GM19025 (cell line): ENCODE results near the gene APOC1.

ENCODE experiments used
- ATAC-seq: cut with Tn5 transposase; IDR thresholded peaks from one replicate; pipeline ENCODE4 v1.9.1; 2021; ENCODE audit warnings: mild to moderate bottlenecking, low read depth, moderate library complexity; ENCODE audit not compliant: unreplicated experiment

Gene APOC1

DNA sequence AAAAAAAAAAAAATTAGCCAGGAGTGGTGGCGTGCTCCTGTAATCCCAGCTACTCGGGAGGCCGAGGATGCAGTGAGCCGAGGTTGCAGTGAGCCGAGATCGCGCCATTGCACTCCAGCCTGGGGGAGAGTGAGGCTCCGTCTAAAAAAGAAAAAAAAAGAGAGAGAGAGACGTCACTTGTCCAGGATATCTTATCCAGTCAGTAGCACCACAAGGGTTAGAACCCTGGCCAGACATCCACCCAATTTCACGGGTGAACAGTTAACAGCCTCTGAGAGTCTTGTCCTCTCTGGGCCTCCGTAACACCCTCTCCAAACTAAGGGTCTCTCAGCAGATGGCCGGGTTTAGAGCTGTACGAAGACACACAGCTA lies 39.9 kb downstream of the APOC1 start:
- ATAC-seq, result no peak

DNA sequence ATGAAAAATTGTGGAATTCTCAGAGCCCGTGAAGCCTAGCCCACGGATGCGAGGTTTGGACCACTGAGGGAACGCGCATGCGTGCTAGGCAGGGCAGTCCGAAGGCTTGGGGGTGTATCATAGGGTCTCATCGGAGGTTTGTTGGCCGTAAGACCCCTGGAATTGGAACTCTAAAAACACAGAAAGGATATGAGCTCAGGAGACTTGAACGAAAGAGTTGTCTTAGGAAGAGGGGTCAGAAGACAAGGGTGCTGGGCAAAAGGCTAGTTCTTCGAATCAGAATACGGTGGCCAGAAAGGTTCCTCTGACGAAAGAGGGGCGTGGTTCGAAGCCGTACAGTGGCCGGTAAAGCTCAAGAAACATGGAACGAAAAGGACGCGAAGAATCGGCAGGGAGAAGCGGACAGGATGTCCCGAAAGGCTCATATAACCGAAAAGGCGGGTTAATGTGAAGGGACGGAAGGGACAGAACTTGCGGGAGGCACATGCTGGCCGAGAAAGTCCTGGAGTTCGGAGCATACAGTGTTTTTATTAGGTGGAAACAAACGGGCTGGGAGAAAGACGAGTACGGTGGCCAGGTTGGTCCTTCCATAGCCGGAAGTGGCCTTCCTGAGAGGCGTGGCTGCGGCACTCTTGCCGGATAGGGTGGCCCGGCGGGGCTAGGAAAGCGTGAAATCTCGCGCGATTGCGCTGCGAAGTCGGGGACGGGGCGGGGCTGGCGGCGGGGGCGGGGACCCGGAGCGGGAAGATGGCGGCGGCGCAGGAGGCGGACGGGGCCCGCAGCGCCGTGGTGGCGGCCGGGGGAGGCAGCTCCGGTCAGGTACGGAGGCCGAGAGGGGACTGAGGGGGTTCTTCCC lies 40.5 kb downstream of the APOC1 start, which contains the start of gene CLPTM1:
Gene CLPTM1 (plus strand): TSS at position 732 of the 856 bp plus-strand sequence. CDS start 16 bp downstream, at position 748.
- ATAC-seq, result peak; percentile 75

DNA sequence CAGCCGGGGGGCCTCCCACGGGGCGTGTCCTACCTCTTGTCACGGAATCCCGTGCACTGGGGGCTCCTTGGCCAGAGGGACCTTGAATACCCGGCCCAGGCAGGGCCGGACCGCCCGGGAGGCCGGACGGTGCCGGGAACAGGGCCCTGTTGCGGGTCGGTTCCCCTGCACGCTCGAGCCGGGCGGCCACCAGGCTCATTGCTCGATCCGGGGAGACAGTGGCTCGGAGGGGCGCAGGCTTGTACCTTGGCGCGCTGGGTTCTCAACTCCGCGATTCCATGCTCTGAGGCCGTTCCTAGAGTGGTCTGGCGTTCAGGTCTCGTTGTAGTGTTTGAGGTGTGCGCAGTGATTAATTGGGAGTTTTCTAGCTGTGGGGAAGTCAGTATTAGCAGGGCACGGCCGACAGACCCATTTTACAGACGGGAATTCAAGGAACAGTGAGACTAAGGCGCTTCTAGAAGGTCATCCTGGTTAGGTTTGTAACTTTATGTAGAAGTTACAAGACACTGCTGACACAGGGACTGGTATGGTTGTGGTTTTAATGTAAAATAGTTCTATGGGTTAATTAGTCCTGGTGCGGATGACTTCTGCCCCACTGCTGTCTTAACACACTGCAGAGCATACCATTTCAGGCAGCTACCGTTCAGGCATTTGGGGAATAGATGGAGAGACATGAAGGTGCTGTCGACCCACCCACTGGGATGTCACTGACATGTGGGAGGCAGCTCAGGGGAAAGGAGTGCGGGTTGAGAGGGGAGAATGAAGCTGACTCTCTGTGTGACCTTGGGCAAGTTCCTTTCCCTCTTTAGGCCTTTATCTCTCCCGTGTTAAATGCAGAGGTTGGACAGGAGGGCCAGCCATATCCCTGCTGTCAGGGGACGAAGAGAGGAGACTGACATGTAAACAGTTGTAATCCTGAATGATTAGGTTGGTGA lies 41.4 kb downstream of the APOC1 start:
- ATAC-seq, result peak; percentile 11

DNA sequence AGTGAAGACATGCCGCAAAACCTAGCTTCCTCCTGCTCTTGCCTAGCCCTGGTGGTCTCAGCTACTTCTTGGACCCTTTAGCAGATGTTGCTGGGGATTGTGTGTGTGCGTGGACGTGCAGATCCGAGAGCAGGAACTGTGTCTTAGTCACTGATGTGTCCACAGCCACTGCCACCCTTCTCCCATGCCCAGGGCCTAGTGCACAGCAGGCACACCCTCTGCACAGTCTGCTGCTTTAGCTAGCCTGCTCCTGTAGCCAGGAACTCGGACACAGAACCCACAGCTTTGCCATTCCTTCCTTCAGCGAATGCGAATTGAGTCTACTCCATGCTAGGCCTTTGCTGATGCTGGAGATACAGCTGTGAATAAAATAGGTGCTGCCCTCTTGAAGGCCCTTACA lies 43.1 kb downstream of the APOC1 start:
- no peak for ATAC-seq

DNA sequence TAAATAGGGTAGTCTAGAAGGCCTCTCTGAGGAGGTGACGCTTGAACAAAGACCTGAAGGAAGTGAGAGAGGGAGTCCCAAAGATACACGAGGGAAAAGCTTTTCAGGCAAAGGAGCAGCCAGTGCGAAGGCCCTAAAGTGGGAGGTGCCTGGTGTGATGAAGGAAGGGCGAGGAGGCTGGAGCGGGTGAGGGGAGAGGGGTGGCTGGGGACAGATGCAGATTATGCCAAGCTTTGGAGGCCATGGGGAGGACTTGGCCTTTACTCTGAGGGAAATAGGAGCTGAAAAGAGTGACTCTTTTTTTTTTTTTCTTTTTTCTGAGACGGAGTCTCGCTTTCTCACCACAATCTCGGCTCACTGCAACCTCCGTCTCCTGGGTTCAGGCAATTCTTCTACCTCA lies 43.7 kb downstream of the APOC1 start:
- no peak for ATAC-seq

DNA sequence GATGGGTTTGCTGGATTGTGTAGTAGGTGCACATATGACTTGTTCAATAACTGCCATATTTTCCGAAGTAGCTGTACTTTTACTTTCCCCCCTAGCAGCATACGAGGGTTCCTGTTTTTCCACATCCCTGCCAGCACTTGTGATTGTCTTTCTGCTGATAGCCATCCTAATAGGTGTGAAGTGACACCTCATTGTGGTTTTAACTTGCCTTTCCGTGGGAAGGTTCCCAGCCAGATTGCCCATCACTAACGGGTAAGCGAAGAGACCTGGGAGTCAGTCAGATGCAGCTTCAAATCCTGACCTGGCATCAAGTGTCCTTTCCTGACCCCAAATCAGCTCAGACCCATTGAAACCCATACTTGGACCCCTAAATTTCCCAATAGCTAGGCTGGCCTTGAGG lies 45.3 kb downstream of the APOC1 start:
- no peak for ATAC-seq

DNA sequence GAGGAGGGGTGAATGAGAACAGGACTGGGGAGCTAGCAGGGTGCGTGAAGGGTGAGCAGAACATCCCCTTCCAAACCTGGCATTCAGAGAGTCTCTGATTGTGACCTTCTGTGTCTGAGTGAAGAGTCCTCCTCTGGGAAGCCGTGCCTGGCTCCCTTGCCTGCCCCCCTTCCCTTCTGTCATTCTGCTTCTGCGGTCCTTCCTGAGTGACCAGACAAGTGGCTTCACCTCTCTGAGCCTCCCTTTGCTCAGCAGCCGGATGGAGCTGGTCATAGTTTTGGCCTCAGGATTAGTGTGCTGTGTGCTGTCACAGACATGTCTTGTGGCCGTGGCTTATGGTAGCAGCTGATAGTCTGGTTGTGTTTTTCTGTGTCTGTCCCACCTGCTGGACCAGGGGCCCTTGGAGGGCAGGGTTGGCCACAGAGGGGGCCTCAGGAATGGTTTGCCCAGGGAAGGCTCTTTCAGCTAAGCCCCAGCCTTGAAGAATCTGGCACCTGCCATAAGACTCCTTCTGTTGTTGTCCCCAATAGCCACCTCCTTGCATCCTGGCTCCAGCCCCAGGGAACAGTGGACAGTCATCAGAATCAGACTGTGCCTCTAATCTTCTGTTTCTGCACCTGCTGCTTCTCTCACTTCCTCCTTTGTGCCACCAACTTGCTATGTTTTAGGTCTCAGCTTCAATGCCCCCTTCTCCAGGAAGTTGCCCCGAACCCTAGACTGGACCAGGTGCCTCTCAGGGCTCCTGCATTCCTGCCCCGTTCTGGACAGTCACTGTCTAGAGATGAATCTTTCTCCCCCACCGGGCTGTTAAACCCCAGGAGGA lies 46.7 kb downstream of the APOC1 start:
- ATAC-seq, result no peak

DNA sequence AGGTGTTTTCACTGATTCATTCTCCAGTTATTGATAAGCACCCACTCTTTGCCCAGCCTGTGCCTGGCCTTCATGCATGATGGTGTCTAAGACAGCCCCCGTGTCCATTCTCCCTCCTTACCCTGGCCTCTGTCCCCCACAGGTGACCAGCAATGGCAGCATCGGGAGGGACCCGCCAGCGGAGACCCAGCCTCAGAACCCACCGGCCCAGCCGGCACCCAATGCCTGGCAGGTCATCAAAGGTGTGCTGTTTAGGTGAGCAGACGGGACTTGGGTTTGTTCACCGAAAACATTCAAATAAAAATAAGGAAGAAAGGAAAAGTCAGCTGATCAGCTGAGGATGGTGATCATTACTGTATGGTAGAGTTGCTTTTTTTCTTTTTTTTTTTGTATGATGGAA lies 47.4 kb downstream of the APOC1 start:
- ATAC-seq, result no peak

DNA sequence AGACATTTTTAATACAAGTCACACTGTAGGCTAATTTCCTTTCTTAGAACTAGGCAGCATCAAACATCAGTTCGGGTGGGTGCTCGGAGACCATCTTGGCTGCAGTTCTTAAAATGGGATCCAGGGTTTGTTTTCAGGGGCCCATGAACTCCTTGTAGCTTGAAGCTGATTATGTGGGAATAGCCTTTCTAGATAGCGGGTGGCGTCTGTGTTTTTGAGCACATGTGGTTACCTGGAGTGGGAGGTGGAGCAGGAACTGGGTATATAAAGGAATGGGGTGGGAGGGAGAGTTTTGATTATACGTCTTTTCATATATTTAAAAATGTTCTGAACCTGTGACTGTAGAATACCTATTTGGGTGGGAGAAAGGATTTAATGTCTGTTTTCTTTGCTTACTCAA lies 53.7 kb downstream of the APOC1 start:
- ATAC-seq, result no peak

DNA sequence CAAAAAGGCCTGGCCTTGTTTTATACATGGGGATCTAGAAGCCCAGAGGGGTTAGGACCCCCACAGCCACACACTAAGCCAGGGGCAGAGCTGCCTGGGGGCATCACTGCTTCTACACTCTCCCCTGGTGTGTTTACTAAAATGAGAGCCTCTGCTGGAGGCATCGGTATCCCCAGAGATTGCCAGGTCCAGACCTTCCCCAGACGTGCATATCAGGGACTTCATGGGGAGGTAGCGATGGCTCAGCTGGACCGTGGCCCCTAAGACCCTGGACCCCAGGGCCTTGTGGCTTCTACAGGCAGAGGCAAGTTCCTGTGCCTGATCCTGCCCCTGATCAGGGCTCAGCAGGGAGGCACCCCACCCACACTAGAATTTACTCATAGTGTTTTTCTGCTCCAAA lies 54.3 kb downstream of the APOC1 start:
- ATAC-seq, result no peak
